Ramos (cell line): Measurements from ENCODE around the gene RCCD1.

ENCODE experiments used
- in situ Hi-C: fragments of 300-500 bp; cut with MboI; formaldehyde crosslinking; loops from one replicate; pipeline ENCODE4 v1.14.3; 2022; ENCODE audit warnings: low sequenced_read_pairs; ENCODE audit not compliant: unreplicated experiment

The RCCD1 gene

DNA sequence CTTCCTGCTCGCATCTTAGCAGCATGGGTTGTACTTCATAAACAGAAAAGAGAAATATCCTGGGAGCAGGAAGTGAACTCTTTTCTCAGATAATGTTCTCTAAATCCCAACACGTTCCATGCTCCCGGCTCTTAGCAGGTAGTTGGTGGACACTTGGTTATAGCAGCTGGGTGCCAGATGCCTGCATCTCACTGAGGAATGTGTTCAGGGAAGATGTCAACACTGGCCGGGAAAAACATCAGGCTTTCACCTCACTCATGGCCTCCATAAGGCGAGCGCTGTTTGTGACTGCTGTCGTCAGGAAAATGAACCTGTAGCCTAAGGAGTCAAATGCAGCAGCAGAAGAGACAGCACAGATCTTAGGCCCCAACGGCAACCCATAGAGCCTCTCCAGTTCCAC lies 44.1 kb downstream of the RCCD1 start:
- in situ Hi-C loops, result no loop called here

DNA sequence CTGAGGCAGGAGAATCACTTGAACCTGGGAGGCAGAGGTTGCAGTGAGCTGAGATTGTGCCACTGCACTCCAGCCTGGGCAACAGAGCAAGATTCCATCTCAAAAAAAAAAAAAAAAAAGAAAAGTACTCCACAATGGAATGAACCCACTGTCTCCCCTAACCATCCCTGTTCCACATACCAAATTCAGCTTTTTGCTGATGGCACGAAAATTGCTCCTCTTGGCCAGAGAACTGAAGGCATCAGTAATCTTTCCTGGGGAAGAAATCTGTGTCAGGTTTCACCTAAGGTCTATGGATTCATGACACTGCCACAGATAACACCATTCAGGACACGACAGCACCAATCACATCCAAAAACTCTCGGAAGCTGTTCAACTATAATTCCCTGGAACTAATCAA lies 46.5 kb downstream of the RCCD1 start:
- in situ Hi-C loops, result no loop called here

DNA sequence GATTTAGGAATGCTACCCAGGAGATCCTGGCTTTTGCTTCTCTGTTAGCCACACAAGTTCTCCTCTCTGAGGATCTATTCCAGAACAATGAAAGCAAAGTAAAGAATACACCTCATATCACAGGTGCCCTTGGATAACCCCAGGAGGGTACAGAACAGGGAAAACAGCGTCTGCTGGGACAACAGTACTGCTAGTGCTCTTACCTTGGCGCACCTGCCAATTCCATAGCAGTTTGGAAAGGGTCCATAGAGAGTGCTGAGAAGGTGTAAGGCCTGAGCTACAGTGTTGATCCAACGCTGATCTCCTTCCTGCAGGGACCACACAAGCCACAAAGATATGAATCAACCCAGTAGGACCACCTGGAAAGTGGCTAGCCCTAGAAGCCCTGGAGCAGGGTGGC lies 52.6 kb downstream of the RCCD1 start:
- in situ Hi-C loops, result no loop called here
